H1 (cell line): ENCODE results near the gene SENP2. TPM values are rescaled to one million over a fixed set of nuclear protein-coding genes. Genes with fewer than 3 reads are reported as not detected.

Experiments used
- CTCF ChIA-PET: fragments of 300-600 bp; sonication (Branson Sonifier 250); formaldehyde crosslinking; loops from one replicate; lab custom pipeline; 2021; ENCODE audit not compliant: partially characterized antibody; lab: Charles Lee
- POLR2A ChIA-PET: fragments of 300-600 bp; sonication (Branson Sonifier 250); formaldehyde crosslinking; loops from one replicate; lab custom pipeline; 2021; ENCODE audit warnings: inconsistent platforms; ENCODE audit not compliant: partially characterized antibody; lab: Charles Lee
- DNase-seq, 2 experiments: peaks; one replicate each; pipeline versions ENCODE4 v3.0.0 to v3.0.0-alpha.2; 2010 to 2022; ENCODE audit warnings: low spot score in 2 of 2, low read depth in 1 of 2, mixed read lengths in 1 of 2
- FAIRE-seq: peaks from 2 replicates; lab custom pipeline; 2011; peaks lifted over from hg19 to GRCh38; lab: Jason Lieb, UNC
- H2AFZ ChIP-seq: 2 replicates; pipeline ENCODE4 v1.8.1; 2012; ENCODE audit warnings: low read length, inconsistent platforms
- H2AK5ac ChIP-seq: 2 replicates; pipeline ENCODE4 v1.6.1; 2013; ENCODE audit warnings: low read depth, low read length
- H2BK120ac ChIP-seq: replicated peaks from 2 replicates; pipeline ENCODE3; 2013; ENCODE audit warnings: low read depth, low read length, inconsistent platforms
- H2BK12ac ChIP-seq: 2 replicates; pipeline ENCODE4 v1.6.1; 2013; ENCODE audit warnings: low read depth, low read length
- H2BK15ac ChIP-seq: 2 replicates; pipeline ENCODE4 v1.6.1; 2013; ENCODE audit warnings: low read length
- H2BK20ac ChIP-seq: 2 replicates; pipeline ENCODE4 v1.6.1; 2013; ENCODE audit warnings: low read length
- H2BK5ac ChIP-seq: 2 replicates; pipeline ENCODE4 v1.6.1; 2013; ENCODE audit warnings: low read depth, low read length
- H3K14ac ChIP-seq: 2 replicates; pipeline ENCODE4 v1.6.1; 2013; ENCODE audit warnings: inconsistent platforms; ENCODE audit not compliant: insufficient read length
- H3K18ac ChIP-seq: 2 replicates; pipeline ENCODE4 v1.6.1; 2013; ENCODE audit warnings: low read length; ENCODE audit errors: extremely low read depth
- H3K23ac ChIP-seq: 2 replicates; pipeline ENCODE4 v1.6.1; 2013; ENCODE audit warnings: inconsistent platforms; ENCODE audit not compliant: insufficient read length
- H3K23me2 ChIP-seq: 2 replicates; pipeline ENCODE4 v1.6.1; 2013; ENCODE audit warnings: low read depth, low read length
- H3K27ac ChIP-seq: 2 replicates; pipeline ENCODE4 v1.6.1; 2011; ENCODE audit warnings: low read depth, low read length, inconsistent platforms
- H3K27me3 ChIP-seq, 4 experiments: replicated peaks in 1 of 4; 1 replicate in 1 of 4; 2 replicates in 3 of 4; pipeline versions ENCODE4 v1.6.1 to v1.8.1; 2011 to 2013; ENCODE audit warnings: low read length in 3 of 4, mild to moderate bottlenecking in 3 of 4, inconsistent platforms in 2 of 4, mixed read lengths in 2 of 4, moderate library complexity in 1 of 4; ENCODE audit not compliant: control insufficient read depth in 3 of 4, insufficient read depth in 3 of 4; ENCODE audit errors: extremely low read depth in 1 of 4
- H3K36me3 ChIP-seq, 4 experiments: 2 replicates each; pipeline versions ENCODE4 v1.6.1 to v1.8.1; 2011 to 2013; ENCODE audit warnings: mild to moderate bottlenecking in 4 of 4, low read length in 3 of 4, moderate library complexity in 2 of 4, control low read depth in 1 of 4, inconsistent platforms in 1 of 4; ENCODE audit not compliant: insufficient read depth in 4 of 4, control insufficient read depth in 2 of 4
- H3K4ac ChIP-seq: replicated peaks from 2 replicates; pipeline ENCODE3; 2013; ENCODE audit warnings: low read length, low read depth, mixed read lengths, inconsistent platforms; ENCODE audit not compliant: insufficient read length
- H3K4me1 ChIP-seq, 4 experiments: replicated peaks in 1 of 4; 1 replicate in 1 of 4; 2 replicates in 3 of 4; pipeline versions ENCODE4 v1.6.1 to v1.8.1; 2011 to 2013; ENCODE audit warnings: low read length in 3 of 4, inconsistent platforms in 2 of 4, mixed read lengths in 1 of 4; ENCODE audit not compliant: insufficient read depth in 4 of 4, control insufficient read depth in 3 of 4
- H3K4me2 ChIP-seq, 2 experiments: 2 replicates each; pipeline versions ENCODE4 v1.6.1 to v1.8.1; 2011 to 2013; ENCODE audit warnings: low read depth in 2 of 2, low read length in 2 of 2, control low read depth in 1 of 2, inconsistent platforms in 1 of 2, mild to moderate bottlenecking in 1 of 2; ENCODE audit not compliant: insufficient read depth in 1 of 2
- H3K4me3 ChIP-seq, 4 experiments: fragments of 200-600, 300-600 bp in 1 of 4; sonication (generic), shearing (Covaris generic), sonication (Bioruptor Twin) in 1 of 4; 2 replicates each; pipeline versions ENCODE4 v1.5.1 to v1.8.1; 2011 to 2016; ENCODE audit warnings: low read length in 4 of 4, low read depth in 3 of 4, control low read depth in 2 of 4, inconsistent platforms in 2 of 4, mild to moderate bottlenecking in 2 of 4, mixed read lengths in 1 of 4, moderate library complexity in 1 of 4; ENCODE audit not compliant: insufficient read depth in 2 of 4; ENCODE audit errors: extremely low read depth in 1 of 4
- H3K56ac ChIP-seq: replicated peaks from 2 replicates; pipeline ENCODE3; 2013; ENCODE audit warnings: low read depth, mild to moderate bottlenecking, mixed read lengths, low read length, inconsistent platforms; ENCODE audit not compliant: insufficient read length
- H3K79me1 ChIP-seq: 2 replicates; pipeline ENCODE4 v1.6.1; 2013; ENCODE audit warnings: low read depth, low read length, control low read depth
- H3K79me2 ChIP-seq, 2 experiments: 2 replicates each; pipeline versions ENCODE4 v1.6.1 to v1.8.1; 2012 to 2013; ENCODE audit warnings: low read length in 2 of 2, mild to moderate bottlenecking in 2 of 2, inconsistent platforms in 1 of 2; ENCODE audit not compliant: insufficient read depth in 2 of 2, control insufficient read depth in 1 of 2
- H3K9ac ChIP-seq, 4 experiments: replicated peaks in 1 of 4; 1 replicate in 1 of 4; 2 replicates in 3 of 4; pipeline versions ENCODE4 v1.6.1 to v1.8.1; 2011 to 2013; ENCODE audit warnings: low read depth in 3 of 4, low read length in 3 of 4, control low read depth in 2 of 4, mild to moderate bottlenecking in 2 of 4, moderate library complexity in 2 of 4, inconsistent platforms in 1 of 4; ENCODE audit errors: extremely low read depth in 1 of 4
- H3K9me3 ChIP-seq, 2 experiments: 2 replicates each; pipeline versions ENCODE4 v1.6.1 to v1.8.1; 2012 to 2013; ENCODE audit warnings: mild to moderate bottlenecking in 2 of 2, moderate library complexity in 2 of 2, control low read depth in 1 of 2, inconsistent platforms in 1 of 2, low read depth in 1 of 2, low read length in 1 of 2, mixed read lengths in 1 of 2; ENCODE audit not compliant: insufficient read depth in 2 of 2
- H4K20me1 ChIP-seq, 2 experiments: replicated peaks in 1 of 2; 2 replicates each; pipeline versions ENCODE3 to v1.8.1; 2011 to 2013; ENCODE audit warnings: inconsistent platforms in 2 of 2, low read length in 2 of 2, mild to moderate bottlenecking in 1 of 2; ENCODE audit not compliant: insufficient read depth in 2 of 2, control insufficient read depth in 1 of 2
- H4K5ac ChIP-seq: 2 replicates; pipeline ENCODE4 v1.6.1; 2013; ENCODE audit warnings: low read length, low read depth, mixed read lengths, inconsistent platforms; ENCODE audit not compliant: insufficient read length
- H4K8ac ChIP-seq: 2 replicates; pipeline ENCODE4 v1.8.0; 2013; ENCODE audit warnings: mild to moderate bottlenecking, moderate library complexity, low read length, inconsistent platforms; ENCODE audit not compliant: insufficient read depth; ENCODE audit errors: extremely low read depth
- H4K91ac ChIP-seq: replicated peaks from 2 replicates; pipeline ENCODE3; 2013; ENCODE audit warnings: low read length, mixed read lengths, inconsistent platforms; ENCODE audit not compliant: insufficient read length
- CEBPB ChIP-seq: IDR thresholded peaks from 2 replicates; pipeline ENCODE4 v1.6.1; 2012; ENCODE audit warnings: low read depth, low read length
- HDAC6 ChIP-seq: IDR thresholded peaks from one replicate; pipeline ENCODE4 v1.7.1; 2012; ENCODE audit warnings: low read depth, mild to moderate bottlenecking, inconsistent platforms, low read length, moderate library complexity
- WGBS, 2 experiments: shearing (Covaris generic) in 1 of 2; methylation state at CpG; one replicate each; pipeline versions ENCODE4 v1.1.6 to v1.1.7; 2013 to 2015; ENCODE audit warnings: low lambda C conversion rate in 2 of 2, mixed read lengths in 2 of 2, inconsistent platforms in 1 of 2, low coverage in 1 of 2, missing lambda C conversion rate in 1 of 2; ENCODE audit not compliant: insufficient replicate concordance in 2 of 2, insufficient coverage in 1 of 2, insufficient read length in 1 of 2; ENCODE audit errors: extremely low coverage in 1 of 2, missing lambda C conversion rate in 1 of 2; 5-methylcytosine and 5-hydroxymethylcytosine counted together
- polyA plus RNA-seq, 7 experiments: library from polyadenylated mRNA; depleted of rRNA in 3 of 7; stranded (reverse) in 5 of 7; unstranded in 2 of 7; fragments of >200 nt in 5 of 7; fragments of 200-250 nt in 2 of 7; gene quantifications; 1 replicate in 5 of 7; 2 replicates in 1 of 7; 4 replicates in 1 of 7; pipeline versions ENCODE4 v1.2.1 to v1.2.3, GENCODE V29; 2011 to 2013; ENCODE audit warnings: missing spikeins in 2 of 7, mixed read lengths in 2 of 7
- total RNA-seq: library from RNA; stranded (reverse); fragmentation: NEBNext Ultra II Directional; extraction: Animal tissue kit (Norgen Biotek cat#: 25700); gene quantifications from 2 replicates; pipeline ENCODE4 v1.2.1, GENCODE V29; 2021

SENP2 gene
- total and polyA plus RNA-seq, 2 of the 8 experiments (the other 6 are each of a cell fraction or from before 2014, with no cell fraction given): 25.2 to 69.3 TPM

DNA sequence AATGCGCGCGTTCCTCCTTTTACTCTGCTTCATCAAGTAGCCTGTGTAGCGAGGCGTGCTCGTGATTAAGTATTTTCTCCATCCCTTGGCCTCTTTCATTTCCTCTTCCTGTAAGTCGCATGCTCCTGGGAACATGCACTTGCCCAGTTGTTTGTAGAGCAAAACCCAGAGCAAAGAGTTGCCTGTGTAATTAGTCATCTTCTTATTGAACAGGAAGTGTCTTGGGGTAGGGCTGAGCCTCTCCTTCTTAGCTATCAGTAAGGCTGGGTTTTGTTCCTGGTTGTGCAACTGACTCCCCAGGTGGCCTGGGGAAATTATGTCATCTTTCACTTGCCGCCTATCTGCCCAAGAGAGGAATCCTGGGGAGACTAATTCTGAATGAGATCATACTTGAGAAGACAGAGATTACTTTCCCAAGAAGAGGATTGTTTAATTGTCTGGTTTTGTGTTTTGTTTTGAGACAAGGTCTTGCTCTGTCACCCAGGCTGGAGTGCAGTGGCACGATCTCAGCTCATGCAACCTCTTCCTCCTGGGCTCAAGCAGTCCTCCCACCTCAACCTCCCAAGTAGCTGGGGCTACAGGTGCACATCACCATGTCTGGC lies 48.6 kb upstream of the SENP2 start:
- Histone ChIP-seq H3K56ac (no peak overlapping the region), H3K14ac (no peak overlapping the region), H3K27me3 (no peaks in the 10 kb centered on the region), H3K23me2 (no peaks in the 10 kb centered on the region), H4K20me1 (no peaks in the 10 kb centered on the region), H2BK12ac (no peak overlapping the region), H4K8ac (no peak overlapping the region), H4K5ac (no peak overlapping the region), H2BK15ac (no peak overlapping the region), H3K79me1 (no peaks in the 10 kb centered on the region), H3K18ac (no peak overlapping the region), H3K4me1 (no peaks in the 10 kb centered on the region), H4K91ac (no peak overlapping the region), H2BK5ac (no peak overlapping the region), H3K23ac (no peak overlapping the region), H3K4me2 (no peak overlapping the region), H3K36me3 (no peaks in the 10 kb centered on the region), H3K27ac (no peak overlapping the region), H2AFZ (no peak overlapping the region), H3K9ac (no peak overlapping the region), H3K4ac (no peak overlapping the region), H3K79me2 (no peaks in the 10 kb centered on the region), H2BK20ac (no peak overlapping the region), H2BK120ac (no peak overlapping the region), H3K4me3 (no peak overlapping the region), H2AK5ac (no peak overlapping the region), H3K9me3 (no peaks in the 10 kb centered on the region)
- CTCF ChIA-PET: interaction anchor here (1.7 kb wide), 1 partner anchor 38 kb away, joined by 7 read pairs; no protein-coding TSS in a partner anchor
- DNase-seq (no peak), FAIRE-seq (no peak)
- POLR2A ChIA-PET: no interaction called here
- 89% methylated on average over 9 of the region's 9 CpGs; no CpG with 5 or more reads in 1 of the 2 experiments for whole genome bisulfite sequencing, 2 experiments
- TF ChIP-seq CEBPB: peak; percentile 75
- no peak for TF ChIP-seq HDAC6
